GM18861 (cell line): ENCODE measurements around the gene GLOD5.

Source experiments
- ATAC-seq: cut with Tn5 transposase; IDR thresholded peaks from one replicate; pipeline ENCODE4 v1.9.1; 2021; ENCODE audit not compliant: unreplicated experiment

The GLOD5 gene

GRCh38 chrX:48761674-48762471 lies at the start of gene GLOD5:
TSS of gene GLOD5 (plus strand) at chrX:48761747. CDS start at chrX:48761791, 44 bp downstream.
- no peak for ATAC-seq

GRCh38 chrX:48711929-48712505 lies 49.5 kb upstream of the GLOD5 start:
- no peak for ATAC-seq

GRCh38 chrX:48713847-48714246 lies 47.7 kb upstream of the GLOD5 start:
- ATAC-seq: no peak

GRCh38 chrX:48714573-48714972 lies 47.0 kb upstream of the GLOD5 start:
- no peak for ATAC-seq

GRCh38 chrX:48715072-48715471 lies 46.5 kb upstream of the GLOD5 start:
- ATAC-seq: no peak

GRCh38 chrX:48715876-48716502 lies 45.6 kb upstream of the GLOD5 start:
- ATAC-seq: no peak

GRCh38 chrX:48719958-48720357 lies 41.6 kb upstream of the GLOD5 start:
- no peak for ATAC-seq

- no peak for ATAC-seq
Observed at GRCh38 chrX:48720577-48721250, 40.8 kb upstream of the GLOD5 start.

GRCh38 chrX:48721916-48722315 lies 39.6 kb upstream of the GLOD5 start:
- no peak for ATAC-seq

- no peak for ATAC-seq
Observed at GRCh38 chrX:48726596-48726995, 35.0 kb upstream of the GLOD5 start.

GRCh38 chrX:48728653-48729052 lies 32.9 kb upstream of the GLOD5 start:
- no peak for ATAC-seq

- no peak for ATAC-seq
Observed at GRCh38 chrX:48736303-48736702, 25.2 kb upstream of the GLOD5 start.

GRCh38 chrX:48736878-48737212 lies 24.7 kb upstream of the GLOD5 start:
- ATAC-seq: no peak

- peak; percentile 96 for ATAC-seq
Observed at GRCh38 chrX:48737213-48737938, 24.2 kb upstream of the GLOD5 start.

- no peak for ATAC-seq
Observed at GRCh38 chrX:48737940-48738339, 23.6 kb upstream of the GLOD5 start.

GRCh38 chrX:48741834-48742233 lies 19.7 kb upstream of the GLOD5 start:
- ATAC-seq: no peak

GRCh38 chrX:48745222-48745621 lies 16.3 kb upstream of the GLOD5 start:
- no peak for ATAC-seq

- ATAC-seq: no peak
Observed at GRCh38 chrX:48747415-48748016, 14.0 kb upstream of the GLOD5 start.

GRCh38 chrX:48749182-48749581 lies 12.4 kb upstream of the GLOD5 start:
- no peak for ATAC-seq

GRCh38 chrX:48751343-48751742 lies 10.2 kb upstream of the GLOD5 start:
- no peak for ATAC-seq

GRCh38 chrX:48752498-48752897 lies 9.0 kb upstream of the GLOD5 start:
- no peak for ATAC-seq
